HCT116 (cell line): ENCODE results near the gene MGAT4A. TPM values are rescaled to one million over a fixed set of nuclear protein-coding genes. Genes with fewer than 3 reads are reported as not detected.

Experiments
- ATAC-seq: fragments of 200-7000 bp; cut with Tn5 transposase; 2 replicates; pipeline ENCODE4 v1.9.1; 2020; ENCODE audit warnings: mild to moderate bottlenecking, moderate library complexity
- BruUV-seq: library from RNA; stranded (reverse); fragments of 400-500 nt; replicated peaks from 2 replicates; lab custom pipeline; 2021; lab: Mats Ljungman, UMichigan
- CTCF ChIA-PET: fragments of 300-600 bp; sonication (Branson Sonifier 250); formaldehyde crosslinking; loops from one replicate; lab custom pipeline; 2021; ENCODE audit warnings: antibody characterized with exemption; lab: Charles Lee
- POLR2A ChIA-PET: fragments of 300-600, 350-600 bp; sonication (Branson Sonifier 250); formaldehyde crosslinking; loops from one replicate; lab custom pipeline; 2021; ENCODE audit warnings: antibody characterized with exemption; lab: Charles Lee
- RAD21 ChIA-PET, 2 experiments: fragments of 300-600 bp; sonication (Branson Sonifier 250); formaldehyde crosslinking; loops; one replicate each; lab custom pipeline; 2023; ENCODE audit warnings: low total read pairs in 2 of 2; ENCODE audit not compliant: uncharacterized antibody in 2 of 2, unreplicated experiment in 2 of 2, low non-redundant PET in 1 of 2; lab: Charles Lee
- DNase-seq: peaks from one replicate; pipeline ENCODE4 v3.0.0-alpha.2; 2010; ENCODE audit warnings: low read depth, low spot score
- H2AFZ ChIP-seq: fragments of 200-600 bp; shearing (Covaris generic), sonication (generic); 2 replicates; pipeline ENCODE4 v1.6.1; 2017; ENCODE audit warnings: low read depth, mixed run types, mixed read lengths, antibody characterized with exemption, low read length; ENCODE audit not compliant: poor library complexity, severe bottlenecking
- H3K27ac ChIP-seq: 2 replicates; pipeline ENCODE4 v1.5.1; 2012; ENCODE audit warnings: low read depth, low read length
- H3K27me3 ChIP-seq: fragments of 200-600 bp; sonication (generic); 2 replicates; pipeline ENCODE4 v1.6.1; 2016; ENCODE audit warnings: mixed run types, low read length, mixed read lengths; ENCODE audit not compliant: insufficient read depth
- H3K36me3 ChIP-seq, 2 experiments: fragments of 200-500 bp in 1 of 2; fragments of 200-600 bp in 1 of 2; sonication (Bioruptor generic) in 1 of 2; sonication (generic) in 1 of 2; 2 replicates each; pipeline versions ENCODE4 v1.5.1 to v1.6.1; 2014 to 2016; ENCODE audit warnings: low read length in 2 of 2, inconsistent platforms in 1 of 2, mixed read lengths in 1 of 2, mixed run types in 1 of 2; ENCODE audit not compliant: insufficient read depth in 2 of 2, control insufficient read depth in 1 of 2
- H3K4me1 ChIP-seq, 2 experiments: fragments of 200-600 bp in 1 of 2; sonication (generic) in 1 of 2; 2 replicates each; pipeline versions ENCODE4 v1.5.1 to v1.6.1; 2012 to 2017; ENCODE audit warnings: low read length in 2 of 2, inconsistent platforms in 1 of 2, mild to moderate bottlenecking in 1 of 2, mixed read lengths in 1 of 2, mixed run types in 1 of 2, moderate library complexity in 1 of 2; ENCODE audit not compliant: insufficient read depth in 2 of 2, control insufficient read depth in 1 of 2
- H3K4me2 ChIP-seq: fragments of 200-600 bp; sonication (generic); 2 replicates; pipeline ENCODE4 v1.6.1; 2017; ENCODE audit warnings: mixed run types, low read length, mixed read lengths
- H3K4me3 ChIP-seq, 2 experiments: fragments of 200-600 bp in 1 of 2; sonication (generic) in 1 of 2; replicated peaks in 1 of 2; 2 replicates each; pipeline ENCODE4 v1.5.1; 2011 to 2016; ENCODE audit warnings: low read length in 2 of 2, control low read depth in 1 of 2, low read depth in 1 of 2, mild to moderate bottlenecking in 1 of 2, mixed read lengths in 1 of 2, mixed run types in 1 of 2
- H3K79me2 ChIP-seq: fragments of 200-600 bp; sonication (generic); 2 replicates; pipeline ENCODE4 v1.6.1; 2017; ENCODE audit warnings: mild to moderate bottlenecking, mixed run types, low read length, moderate library complexity, mixed read lengths; ENCODE audit not compliant: insufficient read depth
- H3K9ac ChIP-seq: fragments of 200-600 bp; sonication (generic); 2 replicates; pipeline ENCODE4 v1.6.1; 2016; ENCODE audit warnings: low read length, mixed read lengths
- H3K9me2 ChIP-seq: fragments of 200-600 bp; sonication (generic), shearing (Covaris generic); 2 replicates; pipeline ENCODE4 v1.6.1; 2017; ENCODE audit warnings: mixed run types, mild to moderate bottlenecking, moderate library complexity; ENCODE audit not compliant: insufficient read depth
- H3K9me3 ChIP-seq, 2 experiments: fragments of 200-500 bp in 1 of 2; fragments of 200-600 bp in 1 of 2; sonication (Bioruptor generic) in 1 of 2; sonication (generic) in 1 of 2; 2 replicates each; pipeline ENCODE4 v1.6.1; 2014 to 2017; ENCODE audit warnings: low read length in 2 of 2, mixed read lengths in 2 of 2, inconsistent platforms in 1 of 2, low read depth in 1 of 2, mild to moderate bottlenecking in 1 of 2, mixed run types in 1 of 2, moderate library complexity in 1 of 2; ENCODE audit not compliant: control insufficient read depth in 1 of 2, insufficient read depth in 1 of 2
- H4K20me1 ChIP-seq: fragments of 200-600 bp; sonication (generic), shearing (Covaris generic); 2 replicates; pipeline ENCODE4 v1.6.1; 2017; ENCODE audit warnings: mixed run types, mild to moderate bottlenecking, moderate library complexity; ENCODE audit not compliant: insufficient read depth
- CBX3 ChIP-seq: IDR thresholded peaks from 2 replicates; pipeline ENCODE4 v1.6.1; 2012; ENCODE audit warnings: low read depth
- CEBPB ChIP-seq: IDR thresholded peaks from 2 replicates; pipeline ENCODE4 v1.6.1; 2012; ENCODE audit warnings: low read depth
- EGR1 ChIP-seq: IDR thresholded peaks from 2 replicates; pipeline ENCODE4 v1.6.1; 2012; ENCODE audit warnings: low read depth
- ELF1 ChIP-seq: IDR thresholded peaks from 2 replicates; pipeline ENCODE4 v1.6.1; 2012; ENCODE audit warnings: low read depth, borderline replicate concordance
- EZH2 ChIP-seq: fragments of 200-600 bp; sonication (generic); IDR thresholded peaks from 2 replicates; pipeline ENCODE4 v1.6.1; 2017; ENCODE audit warnings: antibody characterized with exemption, mixed run types
- JUND ChIP-seq: IDR thresholded peaks from 2 replicates; pipeline ENCODE4 v1.6.1; 2012
- SIN3A ChIP-seq: IDR thresholded peaks from 2 replicates; pipeline ENCODE4 v1.6.1; 2012; ENCODE audit warnings: low read depth
- SP1 ChIP-seq: IDR thresholded peaks from 2 replicates; pipeline ENCODE4 v1.6.1; 2012; ENCODE audit warnings: low read depth
- SRF ChIP-seq: IDR thresholded peaks from 2 replicates; pipeline ENCODE4 v1.6.1; 2012; ENCODE audit warnings: low read depth
- TCF7L2 ChIP-seq: IDR thresholded peaks from 2 replicates; pipeline ENCODE4 v1.7.0; 2011; ENCODE audit warnings: borderline replicate concordance, inconsistent platforms; ENCODE audit not compliant: insufficient read depth, insufficient read length; ENCODE audit errors: extremely low read depth
- intact Hi-C: fragments of 100-400 bp; cut with micrococcal nuclease; formaldehyde crosslinking; loops from 2 replicates; pipeline ENCODE4 v1.10.0; 2022
- total RNA-seq: library from RNA; stranded (reverse); gene quantifications from one replicate; pipeline ENCODE4 v1.2.1, GENCODE V29; 2021; ENCODE audit not compliant: unreplicated experiment
- TF ChIP-seq, protein P1 (sequence below): IDR thresholded peaks from 2 replicates; pipeline ENCODE4 v1.6.1; 2011; ENCODE audit warnings: mild to moderate bottlenecking, low read length, moderate library complexity; ENCODE audit not compliant: insufficient replicate concordance; ENCODE audit errors: extremely low read depth
- TF ChIP-seq, protein P2 (sequence below), 3 experiments: fragments of 200-600 bp in 1 of 3; sonication (generic) in 1 of 3; IDR thresholded peaks in 2 of 3; conservative IDR thresholded peaks in 1 of 3; 2 replicates each; pipeline ENCODE4 v1.5.1; 2012 to 2017; ENCODE audit warnings: low read depth in 2 of 3, low read length in 2 of 3, antibody characterized with exemption in 1 of 3, borderline replicate concordance in 1 of 3, control low read depth in 1 of 3, mild to moderate bottlenecking in 1 of 3, mixed read lengths in 1 of 3, mixed run types in 1 of 3, moderate library complexity in 1 of 3; ENCODE audit not compliant: insufficient read depth in 1 of 3
- TF ChIP-seq, protein P3 (sequence below): IDR thresholded peaks from 2 replicates; pipeline ENCODE4 v1.6.1; 2012

MGAT4A gene
- total RNA-seq, 1 experiment from 2014 or later = 10.2 TPM

- ChIA-PET POLR2A (no interaction called here), RAD21 (no interaction called here), CTCF (no interaction called here)
- BruUV-seq = no TSS peak
- DNase-seq (no peak), ATAC-seq (no peak)
- H3K27me3 ChIP-seq = no peaks in the 10 kb centered on the region
- TF ChIP-seq, protein P1, sequence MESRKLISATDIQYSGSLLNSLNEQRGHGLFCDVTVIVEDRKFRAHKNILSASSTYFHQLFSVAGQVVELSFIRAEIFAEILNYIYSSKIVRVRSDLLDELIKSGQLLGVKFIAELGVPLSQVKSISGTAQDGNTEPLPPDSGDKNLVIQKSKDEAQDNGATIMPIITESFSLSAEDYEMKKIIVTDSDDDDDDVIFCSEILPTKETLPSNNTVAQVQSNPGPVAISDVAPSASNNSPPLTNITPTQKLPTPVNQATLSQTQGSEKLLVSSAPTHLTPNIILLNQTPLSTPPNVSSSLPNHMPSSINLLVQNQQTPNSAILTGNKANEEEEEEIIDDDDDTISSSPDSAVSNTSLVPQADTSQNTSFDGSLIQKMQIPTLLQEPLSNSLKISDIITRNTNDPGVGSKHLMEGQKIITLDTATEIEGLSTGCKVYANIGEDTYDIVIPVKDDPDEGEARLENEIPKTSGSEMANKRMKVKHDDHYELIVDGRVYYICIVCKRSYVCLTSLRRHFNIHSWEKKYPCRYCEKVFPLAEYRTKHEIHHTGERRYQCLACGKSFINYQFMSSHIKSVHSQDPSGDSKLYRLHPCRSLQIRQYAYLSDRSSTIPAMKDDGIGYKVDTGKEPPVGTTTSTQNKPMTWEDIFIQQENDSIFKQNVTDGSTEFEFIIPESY = no peak
- TF ChIP-seq EZH2 (no peak), TCF7L2 (no peak), SRF (no peak), CBX3 (no peak), SIN3A (no peak), CEBPB (no peak), JUND (no peak), ELF1 (no peak), SP1 (no peak), EGR1 (no peak)
- TF ChIP-seq, protein P2, sequence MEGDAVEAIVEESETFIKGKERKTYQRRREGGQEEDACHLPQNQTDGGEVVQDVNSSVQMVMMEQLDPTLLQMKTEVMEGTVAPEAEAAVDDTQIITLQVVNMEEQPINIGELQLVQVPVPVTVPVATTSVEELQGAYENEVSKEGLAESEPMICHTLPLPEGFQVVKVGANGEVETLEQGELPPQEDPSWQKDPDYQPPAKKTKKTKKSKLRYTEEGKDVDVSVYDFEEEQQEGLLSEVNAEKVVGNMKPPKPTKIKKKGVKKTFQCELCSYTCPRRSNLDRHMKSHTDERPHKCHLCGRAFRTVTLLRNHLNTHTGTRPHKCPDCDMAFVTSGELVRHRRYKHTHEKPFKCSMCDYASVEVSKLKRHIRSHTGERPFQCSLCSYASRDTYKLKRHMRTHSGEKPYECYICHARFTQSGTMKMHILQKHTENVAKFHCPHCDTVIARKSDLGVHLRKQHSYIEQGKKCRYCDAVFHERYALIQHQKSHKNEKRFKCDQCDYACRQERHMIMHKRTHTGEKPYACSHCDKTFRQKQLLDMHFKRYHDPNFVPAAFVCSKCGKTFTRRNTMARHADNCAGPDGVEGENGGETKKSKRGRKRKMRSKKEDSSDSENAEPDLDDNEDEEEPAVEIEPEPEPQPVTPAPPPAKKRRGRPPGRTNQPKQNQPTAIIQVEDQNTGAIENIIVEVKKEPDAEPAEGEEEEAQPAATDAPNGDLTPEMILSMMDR (IDR thresholded peaks at IDR 0.05 in 2 of 3, conservative IDR thresholded peaks at IDR 0.05 in 1 of 3; ENCODE audit: borderline replicate concordance in 1 of 3, insufficient read depth in 1 of 3, low read depth in 2 of 3, low read length in 2 of 3) = no peak
- TF ChIP-seq, protein P3, sequence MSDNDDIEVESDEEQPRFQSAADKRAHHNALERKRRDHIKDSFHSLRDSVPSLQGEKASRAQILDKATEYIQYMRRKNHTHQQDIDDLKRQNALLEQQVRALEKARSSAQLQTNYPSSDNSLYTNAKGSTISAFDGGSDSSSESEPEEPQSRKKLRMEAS = no peak
- H3K4me3 ChIP-seq = no peak overlapping the region
- peaks cover 0 to 10% of the 10 kb centered on the region in 2 experiments; a peak in 1 of 4 replicates for H3K36me3 ChIP-seq
- no peak overlapping the region for H3K27ac ChIP-seq
- no peaks in the 10 kb centered on the region for H3K79me2 ChIP-seq
- H2AFZ ChIP-seq = no peak overlapping the region
- H4K20me1 ChIP-seq = no peaks in the 10 kb centered on the region
- no peak overlapping the region for H3K4me2 ChIP-seq
- no peaks in the 10 kb centered on the region for H3K4me1 ChIP-seq
- intact Hi-C loops = no loop called here
- no peaks in the 10 kb centered on the region for H3K9me2 ChIP-seq
- H3K9ac ChIP-seq = no peak overlapping the region
- H3K9me3 ChIP-seq = no peaks in the 10 kb centered on the region
Observed at GRCh38 chr2:98572676-98573075, 158.3 kb downstream of the MGAT4A start.
